ENCODE data around the gene HOMER2.

Gene HOMER2

DNA sequence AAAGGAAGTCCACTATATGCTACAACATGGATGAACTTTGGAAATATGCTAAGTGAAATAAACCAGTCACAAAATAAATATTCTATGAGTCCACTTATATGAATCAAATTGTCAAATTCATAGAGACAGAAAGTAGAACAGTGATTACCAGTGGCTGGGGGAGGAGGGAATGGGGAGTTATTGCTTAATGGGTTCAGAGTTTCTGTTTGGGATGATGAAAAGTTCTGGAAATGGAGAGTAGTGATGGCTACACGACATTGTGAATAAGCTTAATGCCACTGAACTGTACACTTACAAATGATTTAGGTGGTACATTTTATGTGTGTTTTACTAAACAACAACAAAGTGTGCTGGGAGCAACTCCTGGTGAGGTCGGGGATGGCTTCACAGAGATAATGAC lies 38.1 kb downstream of the HOMER2 start:
- Histone ChIP-seq H3K4me3 (ENCODE audit: low read depth, low read length) (no peak overlapping the region), H2AFZ (ENCODE audit: low read length, unreplicated experiment) (no peak overlapping the region), H3K27me3 (ENCODE audit: insufficient read depth, low read length) (no peaks in the 10 kb centered on the region), H3K36me3 (ENCODE audit: insufficient read depth, low read length) (no peaks in the 10 kb centered on the region), H3K79me2 (ENCODE audit: control insufficient read depth, insufficient read depth, low read length, unreplicated experiment) (no peaks in the 10 kb centered on the region), H3K4me1 (ENCODE audit: control insufficient read depth, insufficient read depth, low read length, unreplicated experiment) (no peaks in the 10 kb centered on the region), H3K27ac (ENCODE audit: low read depth, low read length) (no peak overlapping the region)

DNA sequence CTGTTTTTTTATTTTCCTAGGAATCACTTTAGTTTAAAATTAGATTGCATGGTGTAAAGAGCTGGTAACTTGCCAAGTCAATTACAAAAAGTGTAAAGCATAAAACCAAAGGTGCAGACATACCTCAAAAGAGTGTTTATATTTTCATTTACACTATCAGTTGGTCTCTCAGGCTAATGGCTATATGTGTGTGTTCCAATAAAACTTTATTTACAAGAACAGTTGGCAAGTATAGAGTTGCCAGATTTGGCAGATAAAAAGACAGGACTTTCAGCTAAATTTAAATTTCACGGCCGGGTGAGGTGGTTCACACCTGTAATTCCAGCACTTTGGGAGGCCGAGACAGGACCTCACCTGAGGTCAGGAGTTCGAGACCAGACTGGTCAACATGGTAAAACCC lies 41.1 kb downstream of the HOMER2 start:
- H3K4me1 ChIP-seq (ENCODE audit: control insufficient read depth, insufficient read depth, low read length, unreplicated experiment), result no peaks in the 10 kb centered on the region
- H2AFZ ChIP-seq (ENCODE audit: low read length, unreplicated experiment), result no peak overlapping the region
- no peak overlapping the region for H3K27ac ChIP-seq (ENCODE audit: low read depth, low read length)
- H3K36me3 ChIP-seq (ENCODE audit: insufficient read depth, low read length), result no peaks in the 10 kb centered on the region
- H3K27me3 ChIP-seq (ENCODE audit: insufficient read depth, low read length), result no peaks in the 10 kb centered on the region; the same call in 1 of the 2 replicates
- no peak overlapping the region for H3K4me3 ChIP-seq (ENCODE audit: low read depth, low read length)
- no peaks in the 10 kb centered on the region for H3K79me2 ChIP-seq (ENCODE audit: control insufficient read depth, insufficient read depth, low read length, unreplicated experiment)

DNA sequence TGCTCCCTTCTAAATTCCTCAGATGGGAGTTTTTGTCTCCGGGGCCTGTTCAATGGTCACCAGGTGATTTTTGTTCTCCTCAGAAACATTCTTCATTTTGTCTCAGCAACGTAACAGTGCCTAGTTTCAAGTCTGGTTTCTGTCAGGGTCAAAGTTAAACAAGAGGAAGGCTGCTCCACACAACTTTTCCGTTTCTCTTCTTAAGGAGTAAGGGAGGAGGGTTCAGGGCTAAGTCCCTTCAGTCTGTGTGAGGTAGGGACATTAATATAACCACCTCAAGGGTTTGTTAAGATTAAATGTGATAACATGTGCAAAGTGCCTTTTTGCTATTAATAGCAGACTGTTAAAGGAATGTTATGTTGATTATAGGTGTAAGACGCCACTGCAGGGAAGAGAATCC lies 41.8 kb downstream of the HOMER2 start:
- Histone ChIP-seq H3K27me3 (ENCODE audit: insufficient read depth, low read length) (no peaks in the 10 kb centered on the region; the same call in 1 of the 2 replicates), H2AFZ (ENCODE audit: low read length, unreplicated experiment) (no peak overlapping the region), H3K4me1 (ENCODE audit: control insufficient read depth, insufficient read depth, low read length, unreplicated experiment) (no peaks in the 10 kb centered on the region), H3K27ac (ENCODE audit: low read depth, low read length) (no peak overlapping the region), H3K4me3 (ENCODE audit: low read depth, low read length) (no peak overlapping the region), H3K36me3 (ENCODE audit: insufficient read depth, low read length) (no peaks in the 10 kb centered on the region), H3K79me2 (ENCODE audit: control insufficient read depth, insufficient read depth, low read length, unreplicated experiment) (no peaks in the 10 kb centered on the region)

DNA sequence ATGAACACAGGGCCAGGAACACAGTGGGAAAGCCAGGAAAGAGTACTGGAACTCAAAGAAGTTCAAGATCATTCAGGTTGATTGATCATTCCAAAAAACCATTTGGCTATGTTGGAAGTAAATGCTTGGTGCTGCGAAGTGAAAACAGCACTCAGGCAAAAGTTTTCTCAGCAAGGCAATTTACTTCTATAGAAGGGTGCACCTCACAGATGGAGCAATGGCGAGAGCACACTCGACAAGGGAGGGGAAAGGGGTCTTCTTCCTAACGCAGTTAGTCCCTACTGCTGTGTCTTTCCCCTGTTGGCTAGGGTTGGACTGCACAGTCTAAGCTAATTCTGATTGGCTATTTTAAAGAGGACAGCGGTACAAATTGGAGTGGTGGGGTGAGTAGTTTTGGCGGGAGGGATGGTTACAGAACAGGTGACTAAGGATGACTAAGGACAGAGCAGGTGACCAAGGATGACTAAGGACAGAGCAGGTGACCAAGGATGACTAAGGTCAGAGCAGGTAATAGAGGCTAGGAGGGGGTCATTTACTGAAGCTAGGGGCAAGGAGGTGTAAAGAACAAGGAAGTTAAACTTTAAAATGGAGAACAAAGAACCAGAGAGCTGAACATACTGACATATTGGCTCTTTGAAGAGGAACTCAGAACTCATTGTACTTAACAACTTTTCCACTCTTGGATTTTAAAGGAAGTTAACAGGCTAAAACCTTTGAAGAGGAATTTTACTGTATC lies 43.3 kb downstream of the HOMER2 start:
- Histone ChIP-seq H3K79me2 (ENCODE audit: control insufficient read depth, insufficient read depth, low read length, unreplicated experiment) (no peaks in the 10 kb centered on the region), H2AFZ (ENCODE audit: low read length, unreplicated experiment) (no peak overlapping the region), H3K27me3 (ENCODE audit: insufficient read depth, low read length) (no peaks in the 10 kb centered on the region; the same call in 1 of the 2 replicates), H3K27ac (ENCODE audit: low read depth, low read length) (no peak overlapping the region), H3K4me1 (ENCODE audit: control insufficient read depth, insufficient read depth, low read length, unreplicated experiment) (no peaks in the 10 kb centered on the region), H3K4me3 (ENCODE audit: low read depth, low read length) (no peak overlapping the region), H3K36me3 (ENCODE audit: insufficient read depth, low read length) (no peaks in the 10 kb centered on the region)

DNA sequence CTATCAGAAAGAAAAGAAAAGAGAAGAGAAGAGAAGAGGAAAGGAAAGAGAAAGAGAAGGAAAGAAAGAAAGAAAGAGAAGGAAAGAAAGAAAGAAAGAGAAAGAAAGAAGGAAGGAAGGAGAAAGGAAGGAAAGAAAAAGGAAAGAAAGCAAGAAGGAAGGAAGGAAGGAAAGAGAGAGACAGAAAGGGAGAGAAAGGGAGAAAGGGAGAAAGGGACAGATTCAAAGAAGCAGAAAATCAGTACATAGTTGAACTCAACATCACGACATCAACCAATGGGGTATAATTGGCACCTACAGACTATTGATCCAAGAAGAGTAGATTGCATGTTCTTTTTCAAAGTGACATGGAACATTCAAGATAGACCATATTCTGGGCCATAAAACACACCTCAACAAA lies 45.2 kb downstream of the HOMER2 start:
- no peaks in the 10 kb centered on the region; the same call in 1 of the 2 replicates for H3K27me3 ChIP-seq (ENCODE audit: insufficient read depth, low read length)
- no peak overlapping the region for H2AFZ ChIP-seq (ENCODE audit: low read length, unreplicated experiment)
- H3K4me3 ChIP-seq (ENCODE audit: low read depth, low read length), result no peak overlapping the region
- no peaks in the 10 kb centered on the region for H3K4me1 ChIP-seq (ENCODE audit: control insufficient read depth, insufficient read depth, low read length, unreplicated experiment)
- H3K36me3 ChIP-seq (ENCODE audit: insufficient read depth, low read length), result no peaks in the 10 kb centered on the region
- no peak overlapping the region for H3K27ac ChIP-seq (ENCODE audit: low read depth, low read length)
- H3K79me2 ChIP-seq (ENCODE audit: control insufficient read depth, insufficient read depth, low read length, unreplicated experiment), result no peaks in the 10 kb centered on the region

DNA sequence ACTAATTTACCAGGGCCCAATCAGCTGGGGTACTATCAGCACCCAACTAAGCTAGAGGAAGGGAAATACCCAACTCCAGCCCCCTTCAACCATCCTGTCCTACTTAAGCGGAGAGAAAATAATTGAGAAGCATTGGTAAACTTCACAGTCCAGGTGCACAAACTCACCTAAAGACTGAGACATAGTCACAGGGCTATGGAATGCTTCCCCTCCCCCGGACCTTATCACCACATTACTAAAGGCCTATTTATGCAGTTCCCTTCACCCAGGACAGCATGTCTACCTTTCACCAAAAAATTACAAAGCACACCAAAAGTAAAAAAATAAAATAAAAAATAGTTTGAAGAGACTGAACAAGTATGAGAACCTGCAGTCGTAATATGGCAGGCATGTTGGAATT lies 47.9 kb downstream of the HOMER2 start:
- Histone ChIP-seq H3K4me1 (ENCODE audit: control insufficient read depth, insufficient read depth, low read length, unreplicated experiment) (no peaks in the 10 kb centered on the region), H3K27me3 (ENCODE audit: insufficient read depth, low read length) (no peaks in the 10 kb centered on the region; the same call in 1 of the 2 replicates), H3K36me3 (ENCODE audit: insufficient read depth, low read length) (no peaks in the 10 kb centered on the region), H3K4me3 (ENCODE audit: low read depth, low read length) (no peak overlapping the region), H2AFZ (ENCODE audit: low read length, unreplicated experiment) (no peak overlapping the region), H3K27ac (ENCODE audit: low read depth, low read length) (no peak overlapping the region), H3K79me2 (ENCODE audit: control insufficient read depth, insufficient read depth, low read length, unreplicated experiment) (no peaks in the 10 kb centered on the region)

DNA sequence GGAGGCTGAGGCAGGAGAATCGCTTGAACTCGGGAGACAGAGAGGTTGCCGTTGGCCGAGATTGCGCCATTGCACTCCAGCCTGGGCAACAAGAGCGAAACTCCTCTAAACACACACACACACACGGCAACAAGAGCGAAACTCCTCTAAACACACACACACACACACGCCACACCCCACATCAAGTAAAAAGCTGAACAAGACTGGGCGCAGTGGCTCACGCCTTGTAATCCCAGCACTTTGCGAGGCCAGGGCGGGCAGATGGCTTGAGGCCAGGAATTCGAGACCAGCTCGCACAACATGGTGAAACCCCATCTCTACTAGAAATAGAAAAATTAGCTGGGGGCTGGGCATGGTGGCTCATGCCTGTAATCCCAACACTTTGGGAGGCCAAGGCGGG lies 49.0 kb downstream of the HOMER2 start:
- no peaks in the 10 kb centered on the region; the same call in 1 of the 2 replicates for H3K27me3 ChIP-seq (ENCODE audit: insufficient read depth, low read length)
- H3K27ac ChIP-seq (ENCODE audit: low read depth, low read length), result no peak overlapping the region
- no peaks in the 10 kb centered on the region for H3K36me3 ChIP-seq (ENCODE audit: insufficient read depth, low read length)
- no peak overlapping the region for H3K4me3 ChIP-seq (ENCODE audit: low read depth, low read length)
- H3K4me1 ChIP-seq (ENCODE audit: control insufficient read depth, insufficient read depth, low read length, unreplicated experiment), result no peaks in the 10 kb centered on the region
- H2AFZ ChIP-seq (ENCODE audit: low read length, unreplicated experiment), result no peak overlapping the region
- H3K79me2 ChIP-seq (ENCODE audit: control insufficient read depth, insufficient read depth, low read length, unreplicated experiment), result no peaks in the 10 kb centered on the region

DNA sequence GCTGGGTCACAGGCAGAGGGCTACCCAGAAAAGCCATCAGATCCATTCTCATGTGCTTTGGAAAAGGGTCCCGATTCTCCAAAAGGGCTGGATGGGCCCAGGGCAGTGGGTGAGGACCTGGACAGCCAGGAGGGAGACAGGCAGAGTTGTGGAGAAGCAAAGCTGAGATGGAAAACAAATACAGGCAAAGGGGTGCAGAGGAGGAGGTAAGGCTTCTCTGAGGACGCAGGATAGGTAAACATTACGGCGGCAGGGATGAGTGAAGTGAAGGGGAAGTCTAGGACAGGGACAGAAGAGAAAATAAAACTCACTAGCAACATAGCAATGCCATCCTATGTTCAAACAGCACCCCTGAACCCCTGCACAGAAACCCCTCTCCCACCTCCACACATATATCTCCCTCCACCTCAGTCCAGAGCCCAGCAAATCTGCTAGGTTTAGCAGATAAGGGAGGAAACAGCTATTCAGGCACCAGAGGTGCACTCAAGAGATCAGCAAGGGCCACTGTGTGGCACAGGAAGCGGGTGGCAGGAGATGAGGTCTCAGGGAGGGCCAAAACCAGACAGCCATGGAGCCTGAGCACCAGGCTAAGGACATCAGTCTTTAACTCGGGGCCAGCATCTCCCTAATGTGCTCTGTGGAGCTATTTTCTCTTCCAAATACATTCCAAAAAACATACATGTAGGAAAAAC lies 51.3 kb downstream of the HOMER2 start:
- Histone ChIP-seq H3K27me3 (ENCODE audit: insufficient read depth, low read length) (no peaks in the 10 kb centered on the region), H3K4me1 (ENCODE audit: control insufficient read depth, insufficient read depth, low read length, unreplicated experiment) (no peaks in the 10 kb centered on the region), H3K79me2 (ENCODE audit: control insufficient read depth, insufficient read depth, low read length, unreplicated experiment) (no peaks in the 10 kb centered on the region), H3K4me3 (ENCODE audit: low read depth, low read length) (no peak overlapping the region), H3K36me3 (ENCODE audit: insufficient read depth, low read length) (no peaks in the 10 kb centered on the region), H3K27ac (ENCODE audit: low read depth, low read length) (no peak overlapping the region), H2AFZ (ENCODE audit: low read length, unreplicated experiment) (no peak overlapping the region)

DNA sequence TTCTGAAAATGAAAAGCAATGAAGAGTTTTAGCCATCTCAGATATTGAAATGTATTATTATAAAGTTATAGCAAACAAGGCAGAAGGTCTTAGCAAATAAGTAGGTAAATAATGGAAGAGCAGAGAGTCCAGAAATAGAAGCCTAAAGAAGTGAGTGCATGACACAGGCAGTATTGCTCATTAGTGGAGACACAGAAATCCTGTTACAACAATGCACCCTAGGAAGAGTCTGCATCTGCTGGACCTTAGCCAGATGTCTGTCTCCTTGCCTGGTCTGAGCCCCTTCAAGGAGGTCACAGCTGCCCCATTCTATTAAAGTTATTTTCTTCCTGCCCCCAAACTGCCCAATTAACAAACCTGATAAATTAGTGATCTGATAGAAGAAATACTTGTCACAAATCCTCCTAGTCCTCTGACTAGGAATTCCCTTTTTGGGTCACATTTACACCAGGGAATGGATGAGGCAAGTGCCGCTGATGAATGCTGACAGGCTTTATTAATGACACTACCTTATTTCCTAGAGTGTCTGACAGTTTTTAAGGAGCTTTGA lies 51.9 kb downstream of the HOMER2 start:
- Histone ChIP-seq H3K4me3 (ENCODE audit: low read depth, low read length) (no peak overlapping the region), H3K36me3 (ENCODE audit: insufficient read depth, low read length) (no peaks in the 10 kb centered on the region), H3K27ac (ENCODE audit: low read depth, low read length) (no peak overlapping the region), H3K27me3 (ENCODE audit: insufficient read depth, low read length) (no peaks in the 10 kb centered on the region), H3K79me2 (ENCODE audit: control insufficient read depth, insufficient read depth, low read length, unreplicated experiment) (no peaks in the 10 kb centered on the region), H3K4me1 (ENCODE audit: control insufficient read depth, insufficient read depth, low read length, unreplicated experiment) (no peaks in the 10 kb centered on the region), H2AFZ (ENCODE audit: low read length, unreplicated experiment) (no peak overlapping the region)

DNA sequence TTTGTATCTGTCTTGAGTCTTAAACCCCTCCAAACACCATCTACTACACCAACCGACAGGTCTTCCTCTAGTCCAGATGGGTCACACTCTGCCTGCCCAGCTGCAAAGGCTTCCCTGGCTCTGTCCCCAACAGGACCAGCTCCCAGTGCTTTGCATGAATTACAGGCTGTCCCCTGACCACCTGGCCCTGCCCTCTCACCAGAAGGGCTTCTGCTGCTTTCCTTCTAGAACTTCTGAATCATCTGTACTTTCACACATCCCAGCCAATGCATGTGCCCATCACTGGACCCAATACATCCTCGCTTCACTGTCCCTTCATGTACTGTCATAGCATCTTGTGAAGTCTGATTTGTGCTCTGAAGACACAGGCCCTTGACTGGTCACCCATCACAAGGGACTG lies 53.6 kb downstream of the HOMER2 start:
- H3K27me3 ChIP-seq (ENCODE audit: insufficient read depth, low read length), result no peaks in the 10 kb centered on the region
- H3K27ac ChIP-seq (ENCODE audit: low read depth, low read length), result no peak overlapping the region
- no peak overlapping the region for H2AFZ ChIP-seq (ENCODE audit: low read length, unreplicated experiment)
- H3K79me2 ChIP-seq (ENCODE audit: control insufficient read depth, insufficient read depth, low read length, unreplicated experiment), result no peaks in the 10 kb centered on the region
- no peak overlapping the region for H3K4me3 ChIP-seq (ENCODE audit: low read depth, low read length)
- H3K4me1 ChIP-seq (ENCODE audit: control insufficient read depth, insufficient read depth, low read length, unreplicated experiment), result no peaks in the 10 kb centered on the region
- H3K36me3 ChIP-seq (ENCODE audit: insufficient read depth, low read length), result no peaks in the 10 kb centered on the region

DNA sequence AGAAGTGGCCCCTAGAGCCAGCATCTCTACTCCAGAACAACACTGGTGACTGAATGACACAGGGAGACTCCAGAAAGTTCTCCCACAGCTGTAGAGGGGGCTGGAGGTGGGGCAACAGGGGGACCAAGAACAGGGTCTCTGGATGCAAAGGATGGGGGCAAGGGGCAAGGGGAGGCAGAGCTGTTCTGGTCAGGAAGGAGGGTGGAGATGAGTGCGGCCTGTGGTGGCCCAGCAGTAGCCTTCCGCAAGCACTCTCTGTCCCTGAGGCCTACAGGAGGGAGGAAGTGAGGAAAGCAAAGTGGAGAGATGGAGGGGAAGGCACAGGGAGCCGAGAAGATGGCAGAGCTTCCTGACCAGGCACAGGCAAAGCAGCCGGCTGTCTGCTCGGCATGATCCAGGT lies 56.5 kb downstream of the HOMER2 start:
- no peaks in the 10 kb centered on the region for H3K4me1 ChIP-seq (ENCODE audit: control insufficient read depth, insufficient read depth, low read length, unreplicated experiment)
- no peak overlapping the region for H3K4me3 ChIP-seq (ENCODE audit: low read depth, low read length)
- no peaks in the 10 kb centered on the region for H3K27me3 ChIP-seq (ENCODE audit: insufficient read depth, low read length)
- no peak overlapping the region for H3K27ac ChIP-seq (ENCODE audit: low read depth, low read length)
- H3K79me2 ChIP-seq (ENCODE audit: control insufficient read depth, insufficient read depth, low read length, unreplicated experiment), result no peaks in the 10 kb centered on the region
- no peak overlapping the region for H2AFZ ChIP-seq (ENCODE audit: low read length, unreplicated experiment)
- H3K36me3 ChIP-seq (ENCODE audit: insufficient read depth, low read length), result no peaks in the 10 kb centered on the region
